ENCODE data around the gene DZANK1. TPM values are rescaled to one million over a fixed set of nuclear protein-coding genes. Genes with fewer than 3 reads are reported as not detected.

The DZANK1 gene
- total RNA-seq, 1 donor from 2014 or later = 8.3 TPM

- Histone ChIP-seq H3K4me2 (no peak overlapping the region), H3K9ac (no peak overlapping the region), H2AFZ (replicated peaks) (no peak overlapping the region), H4K20me1 (ENCODE audit: low read depth) (no peaks in the 10 kb centered on the region), H3K79me2 (ENCODE audit: low read depth) (no peaks in the 10 kb centered on the region), H3F3A (ENCODE audit: low read depth) (no peaks in the 10 kb centered on the region), H3K4me3 (no peak overlapping the region), H3K9me3 (ENCODE audit: low read depth) (no peaks in the 10 kb centered on the region), H3K27me3 (no peaks in the 10 kb centered on the region), H3K36me3 (no peaks in the 10 kb centered on the region), H3K27ac (no peak overlapping the region), H3K4me1 (no peaks in the 10 kb centered on the region)
- no peak for DNase-seq (ENCODE audit: low spot score)
- no peak overlapping the region for H3K4me3 Mint-ChIP-seq
- TF ChIP-seq EZH2phosphoT487 (IDR thresholded peaks at IDR 0.05) = no peak
- no peak for TF ChIP-seq EZH2 (IDR thresholded peaks at IDR 0.05)
- no peak for TF ChIP-seq CTCF (IDR thresholded peaks at IDR 0.05)
- no peaks in the 10 kb centered on the region for H3K27me3 Mint-ChIP-seq (ENCODE audit: insufficient read depth, low read depth)
- H3K4me1 Mint-ChIP-seq = no peaks in the 10 kb centered on the region
- H3K27ac Mint-ChIP-seq = no peak overlapping the region
- peaks cover 4% of the 10 kb centered on the region for H3K9me3 Mint-ChIP-seq
- peaks cover 36% of the 10 kb centered on the region for H3K36me3 Mint-ChIP-seq
Measured at GRCh38 chr20:18404172-18404571, 62.7 kb downstream of the DZANK1 start.

- H3K4me1 ChIP-seq = no peaks in the 10 kb centered on the region
- Mint-ChIP-seq H3K4me3 (no peak overlapping the region), H3K27me3 (ENCODE audit: insufficient read depth, low read depth) (no peaks in the 10 kb centered on the region), H3K9me3 (peaks cover 4% of the 10 kb centered on the region), H3K36me3 (peaks cover 36% of the 10 kb centered on the region), H3K27ac (no peak overlapping the region), H3K4me1 (no peaks in the 10 kb centered on the region)
- no peak overlapping the region for H3K9ac ChIP-seq
- no peak overlapping the region for H3K4me3 ChIP-seq
- H3K36me3 ChIP-seq = no peaks in the 10 kb centered on the region
- H3K27me3 ChIP-seq = no peaks in the 10 kb centered on the region
- H4K20me1 ChIP-seq (ENCODE audit: low read depth) = no peaks in the 10 kb centered on the region
- no peak overlapping the region for H3K4me2 ChIP-seq
- no peaks in the 10 kb centered on the region for H3K9me3 ChIP-seq (ENCODE audit: low read depth)
- no peak for DNase-seq (ENCODE audit: low spot score)
- no peaks in the 10 kb centered on the region for H3F3A ChIP-seq (ENCODE audit: low read depth)
- H3K27ac ChIP-seq = no peak overlapping the region
- no peaks in the 10 kb centered on the region for H3K79me2 ChIP-seq (ENCODE audit: low read depth)
- TF ChIP-seq EZH2 (IDR thresholded peaks at IDR 0.05) = no peak
- TF ChIP-seq EZH2phosphoT487 (IDR thresholded peaks at IDR 0.05) = no peak
- no peak for TF ChIP-seq CTCF (IDR thresholded peaks at IDR 0.05)
- no peak overlapping the region for H2AFZ ChIP-seq (replicated peaks)
Measured at GRCh38 chr20:18403269-18403668, 63.6 kb downstream of the DZANK1 start.

GRCh38 chr20:18401305-18401704 lies 65.5 kb downstream of the DZANK1 start:
- no peaks in the 10 kb centered on the region for H3K27me3 ChIP-seq
- Mint-ChIP-seq H3K36me3 (peaks cover 36% of the 10 kb centered on the region), H3K27ac (no peak overlapping the region), H3K4me1 (no peaks in the 10 kb centered on the region), H3K27me3 (ENCODE audit: insufficient read depth, low read depth) (no peaks in the 10 kb centered on the region), H3K9me3 (peaks cover 4% of the 10 kb centered on the region), H3K4me3 (no peak overlapping the region)
- H3K36me3 ChIP-seq = no peaks in the 10 kb centered on the region
- H3K9me3 ChIP-seq (ENCODE audit: low read depth) = no peaks in the 10 kb centered on the region
- H3K9ac ChIP-seq = no peak overlapping the region
- no peaks in the 10 kb centered on the region for H3K79me2 ChIP-seq (ENCODE audit: low read depth)
- H3K27ac ChIP-seq = no peak overlapping the region
- DNase-seq (ENCODE audit: low spot score) = no peak
- H3K4me2 ChIP-seq = no peak overlapping the region
- no peak overlapping the region for H3K4me3 ChIP-seq
- no peak for TF ChIP-seq CTCF (IDR thresholded peaks at IDR 0.05)
- no peak for TF ChIP-seq EZH2 (IDR thresholded peaks at IDR 0.05)
- no peak for TF ChIP-seq EZH2phosphoT487 (IDR thresholded peaks at IDR 0.05)
- no peaks in the 10 kb centered on the region for H4K20me1 ChIP-seq (ENCODE audit: low read depth)
- no peak overlapping the region for H2AFZ ChIP-seq (replicated peaks)
- no peaks in the 10 kb centered on the region for H3F3A ChIP-seq (ENCODE audit: low read depth)
- H3K4me1 ChIP-seq = no peaks in the 10 kb centered on the region
